ENCODE measurements around the gene LGALS9.
"Not testable (repeated sequence)": the region's sequence is repeated elsewhere in the genome, so short reads cannot be mapped to it uniquely, and the experiment has no call there.

The LGALS9 gene

GRCh38 chr17:27669136-27669535 lies 38.1 kb downstream of the LGALS9 start:
- H3K4me3 ChIP-seq = no peak overlapping the region
- DNase-seq (ENCODE audit: low spot score in 2 of 2) = no peak
- no peaks in the 10 kb centered on the region for H3K36me3 ChIP-seq (replicated peaks)
- no peaks in the 10 kb centered on the region for H3K4me1 ChIP-seq
- H3K27me3 ChIP-seq (ENCODE audit: low read depth) = no peaks in the 10 kb centered on the region
- in situ Hi-C loops (cut with MboI; ENCODE audit: low sequenced_read_pairs) = no loop called here
- H3K9me3 ChIP-seq = no peaks in the 10 kb centered on the region

- H3K4me1 ChIP-seq = no peaks in the 10 kb centered on the region
- H3K36me3 ChIP-seq (replicated peaks) = no peaks in the 10 kb centered on the region
- in situ Hi-C loops (cut with MboI; ENCODE audit: low sequenced_read_pairs) = no loop called here
- no peak overlapping the region for H3K4me3 ChIP-seq
- no peaks in the 10 kb centered on the region for H3K9me3 ChIP-seq
- no peak for DNase-seq (ENCODE audit: low spot score in 2 of 2)
- no peaks in the 10 kb centered on the region for H3K27me3 ChIP-seq (ENCODE audit: low read depth)
Measured at GRCh38 chr17:27669850-27670249, 38.9 kb downstream of the LGALS9 start.

- no peak for DNase-seq (ENCODE audit: low spot score in 2 of 2)
- in situ Hi-C loops (cut with MboI; ENCODE audit: low sequenced_read_pairs) = no loop called here
- no peaks in the 10 kb centered on the region for H3K36me3 ChIP-seq (replicated peaks)
Measured at GRCh38 chr17:27670791-27671590, 40.0 kb downstream of the LGALS9 start.

GRCh38 chr17:27671591-27671910 lies 40.6 kb downstream of the LGALS9 start:
- Histone ChIP-seq H3K27me3 (ENCODE audit: low read depth) (no peaks in the 10 kb centered on the region), H3K4me3 (no peak overlapping the region), H3K9me3 (no peaks in the 10 kb centered on the region), H3K4me1 (no peaks in the 10 kb centered on the region), H3K36me3 (replicated peaks) (no peaks in the 10 kb centered on the region)
- in situ Hi-C loops (cut with MboI; ENCODE audit: low sequenced_read_pairs) = no loop called here
- DNase-seq (ENCODE audit: low spot score in 2 of 2) = no peak

More at GRCh38 chr17:27670791-27671590, 40.0 kb downstream of the LGALS9 start:
- H3K9me3 ChIP-seq = no peaks in the 10 kb centered on the region
- no peak overlapping the region for H3K4me3 ChIP-seq
- H3K27me3 ChIP-seq (ENCODE audit: low read depth) = no peaks in the 10 kb centered on the region
- no peaks in the 10 kb centered on the region for H3K4me1 ChIP-seq

GRCh38 chr17:27671977-27672480 lies 41.0 kb downstream of the LGALS9 start:
- DNase-seq (ENCODE audit: low spot score in 2 of 2); H3K9me3 ChIP-seq; H3K27me3 ChIP-seq (ENCODE audit: low read depth); in situ Hi-C loops (cut with MboI; ENCODE audit: low sequenced_read_pairs); H3K4me1 ChIP-seq; H3K4me3 ChIP-seq; H3K36me3 ChIP-seq (replicated peaks): not testable (repeated sequence)

GRCh38 chr17:27674335-27674734 lies 43.3 kb downstream of the LGALS9 start:
- no peak for DNase-seq (ENCODE audit: low spot score in 2 of 2)
- Histone ChIP-seq H3K9me3 (no peaks in the 10 kb centered on the region), H3K4me1 (no peaks in the 10 kb centered on the region), H3K27me3 (ENCODE audit: low read depth) (no peaks in the 10 kb centered on the region), H3K4me3 (no peak overlapping the region), H3K36me3 (replicated peaks) (no peaks in the 10 kb centered on the region)
- in situ Hi-C loops (cut with MboI; ENCODE audit: low sequenced_read_pairs) = no loop called here

GRCh38 chr17:27677191-27677590 lies 46.2 kb downstream of the LGALS9 start:
- H3K27me3 ChIP-seq (ENCODE audit: low read depth) = no peaks in the 10 kb centered on the region
- no peaks in the 10 kb centered on the region for H3K4me1 ChIP-seq
- in situ Hi-C loops (cut with MboI; ENCODE audit: low sequenced_read_pairs) = loop anchor here (25.0 kb wide), 1 partner anchor 185 kb away; no protein-coding TSS in a partner anchor
- no peaks in the 10 kb centered on the region for H3K36me3 ChIP-seq (replicated peaks)
- DNase-seq (ENCODE audit: low spot score in 2 of 2) = no peak
- H3K4me3 ChIP-seq = no peak overlapping the region
- H3K9me3 ChIP-seq = no peaks in the 10 kb centered on the region

- in situ Hi-C loops (cut with MboI; ENCODE audit: low sequenced_read_pairs) = loop anchor here (10.0 to 25.0 kb wide), 3 partner anchors 58 to 176 kb away; no protein-coding TSS in a partner anchor
- DNase-seq (ENCODE audit: low spot score in 2 of 2) = not testable (repeated sequence)
Measured at GRCh38 chr17:27686322-27686721, 55.3 kb downstream of the LGALS9 start.

GRCh38 chr17:27690882-27691281 lies 59.9 kb downstream of the LGALS9 start:
- Histone ChIP-seq H3K4me1 (no peaks in the 10 kb centered on the region), H3K4me3 (no peak overlapping the region), H3K9me3 (no peaks in the 10 kb centered on the region), H3K36me3 (replicated peaks) (no peaks in the 10 kb centered on the region), H3K27me3 (ENCODE audit: low read depth) (no peaks in the 10 kb centered on the region)
- in situ Hi-C loops (cut with MboI; ENCODE audit: low sequenced_read_pairs) = loop anchor here (25.0 kb wide), 1 partner anchor 171 kb away; no protein-coding TSS in a partner anchor
- DNase-seq (ENCODE audit: low spot score in 2 of 2) = no peak

More at GRCh38 chr17:27686322-27686721, 55.3 kb downstream of the LGALS9 start:
- H3K27me3 ChIP-seq (ENCODE audit: low read depth); H3K9me3 ChIP-seq; H3K36me3 ChIP-seq (replicated peaks); H3K4me3 ChIP-seq; H3K4me1 ChIP-seq: not testable (repeated sequence)

- in situ Hi-C loops (cut with MboI; ENCODE audit: low sequenced_read_pairs) = loop anchor here (25.0 kb wide), 1 partner anchor 167 kb away; no protein-coding TSS in a partner anchor
- H3K4me3 ChIP-seq; DNase-seq (ENCODE audit: low spot score in 2 of 2); H3K4me1 ChIP-seq; H3K36me3 ChIP-seq (replicated peaks); H3K27me3 ChIP-seq (ENCODE audit: low read depth); H3K9me3 ChIP-seq: not testable (repeated sequence)
Measured at GRCh38 chr17:27695254-27695814, 64.3 kb downstream of the LGALS9 start.
